ENCODE results near the gene NOP53. TPM values are rescaled to one million over a fixed set of nuclear protein-coding genes. Genes with fewer than 3 reads are reported as not detected.
"Not testable (repeated sequence)": the region's sequence is repeated elsewhere in the genome, so short reads cannot be mapped to it uniquely, and the experiment has no call there.

The NOP53 gene
- total and polyA plus RNA-seq, 12 donors: 131 to 256 (median 188) TPM

DNA sequence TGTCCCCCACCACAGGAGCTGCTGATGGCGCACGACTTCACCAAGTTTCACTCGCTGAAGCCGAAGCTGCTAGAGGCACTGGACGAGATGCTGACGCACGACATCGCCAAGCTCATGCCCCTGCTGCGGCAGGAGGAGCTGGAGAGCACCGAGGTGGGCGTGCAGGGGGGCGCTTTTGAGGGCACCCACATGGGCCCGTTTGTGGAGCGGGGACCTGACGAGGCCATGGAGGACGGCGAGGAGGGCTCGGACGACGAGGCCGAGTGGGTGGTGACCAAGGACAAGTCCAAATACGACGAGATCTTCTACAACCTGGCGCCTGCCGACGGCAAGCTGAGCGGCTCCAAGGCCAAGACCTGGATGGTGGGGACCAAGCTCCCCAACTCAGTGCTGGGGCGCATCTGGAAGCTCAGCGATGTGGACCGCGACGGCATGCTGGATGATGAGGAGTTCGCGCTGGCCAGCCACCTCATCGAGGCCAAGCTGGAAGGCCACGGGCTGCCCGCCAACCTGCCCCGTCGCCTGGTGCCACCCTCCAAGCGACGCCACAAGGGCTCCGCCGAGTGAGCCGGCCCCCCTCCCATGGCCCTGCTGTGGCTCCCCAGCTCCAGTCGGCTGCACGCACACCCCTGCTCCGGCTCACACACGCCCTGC is 4.4 kb upstream of the NOP53 start:
- Histone ChIP-seq H3K4me1 (peaks cover 10 to 40% (median 29%) of the 10 kb centered on the region in 9 donors), H3K4me3 (no peak overlapping the region), H3K27me3 (no peaks in the 10 kb centered on the region), H3K36me3 (peaks cover 0 to 64% (median 31%) of the 10 kb centered on the region in 9 donors), H3K9me3 (no peaks in the 10 kb centered on the region), H3K27ac (peak overlapping the region in 5 of 10 donors; percentile 92 to 97 (median 93))
- DNase-seq (no peak), ATAC-seq (no peak)
- WGBS, 2 donors: 87 to 92% methylated on average over 48 of the region's 48 CpGs
- TF ChIP-seq CTCF (IDR thresholded peaks at IDR 0.05): no peak
- intact Hi-C loops (cut with DNase I): no loop called here

- Histone ChIP-seq H3K27me3 (no peaks in the 10 kb centered on the region), H3K4me1 (peaks cover 16 to 46% (median 36%) of the 10 kb centered on the region in 9 donors), H3K36me3 (peaks cover 0 to 60% (median 26%) of the 10 kb centered on the region in 9 donors), H3K27ac (peak overlapping the region in 9 of 10 donors; percentile 86 to 97 (median 92)), H3K9me3 (no peaks in the 10 kb centered on the region), H3K4me3 (no peak overlapping the region)
- WGBS, 2 donors: 74 to 76% methylated on average over 15 of the region's 15 CpGs
- ATAC-seq: no peak
- DNase-seq: no peak
- no peak for TF ChIP-seq CTCF (IDR thresholded peaks at IDR 0.05)
- intact Hi-C loops (cut with DNase I): loop anchor here in 2 of 10 donors (2.0 kb wide), 2 partner anchors 23 to 29 kb away; partner anchors contain the start of gene EHD2 (in 1 of the 2)
Measured at GRCh38 chr19:47741544-47742140, 3.7 kb upstream of the NOP53 start.

DNA sequence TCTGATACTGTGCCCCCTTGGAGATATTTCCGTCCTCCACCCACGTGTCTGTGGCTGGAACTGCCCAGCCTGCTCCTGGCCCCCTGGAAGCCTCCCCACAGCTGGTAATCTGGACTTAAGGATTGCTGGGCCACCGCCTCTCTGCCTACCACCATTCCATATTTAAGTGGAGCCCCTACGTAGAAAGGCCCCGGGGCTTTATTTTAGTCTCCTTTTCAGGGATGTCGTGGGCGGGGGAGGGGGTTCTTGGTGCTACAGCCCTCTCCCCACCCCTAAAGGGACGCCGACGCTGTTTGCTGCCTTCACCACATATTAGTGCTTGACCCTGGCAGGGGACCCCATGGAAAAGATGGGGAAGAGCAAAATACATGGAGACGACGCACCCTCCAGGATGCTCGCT is 2.7 kb upstream of the NOP53 start:
- Histone ChIP-seq H3K27ac (peak overlapping the region; percentile 86 to 97 (median 92)), H3K36me3 (peaks cover 0 to 61% (median 25%) of the 10 kb centered on the region in 9 donors), H3K4me1 (peaks cover 17 to 54% (median 42%) of the 10 kb centered on the region in 9 donors), H3K27me3 (no peaks in the 10 kb centered on the region), H3K4me3 (peak overlapping the region in 9 of 10 donors; percentile 18 to 56 (median 47)), H3K9me3 (no peaks in the 10 kb centered on the region)
- TF ChIP-seq CTCF (IDR thresholded peaks at IDR 0.05): no peak
- intact Hi-C loops (cut with DNase I): loop anchor here in 7 of 10 donors (1.0 to 2.0 kb wide), 3 partner anchors 24 to 30 kb away; partner anchors contain the start of gene EHD2 (in 7 of the 7)
- ATAC-seq (peak in 3 of 8 donors; percentile 0 to 3 (median 2)), DNase-seq (no peak)
- WGBS, 2 donors: 17 to 23% methylated on average over 13 of the region's 13 CpGs

- DNase-seq: not testable (repeated sequence)
- peaks cover 2 to 61% (median 24%) of the 10 kb centered on the region in 9 donors for H3K36me3 ChIP-seq
- peak overlapping the region; percentile 58 to 86 (median 76) for H3K4me3 ChIP-seq
Measured at GRCh38 chr19:47746129-47746528, 783 bp downstream of the NOP53 start.

More at GRCh38 chr19:47746129-47746528, 783 bp downstream of the NOP53 start:
- peaks cover 17 to 62% (median 42%) of the 10 kb centered on the region in 9 donors for H3K4me1 ChIP-seq
- intact Hi-C loops (cut with DNase I): loop anchor here in 1 of 10 donors (5.0 kb wide), 1 partner anchor 36 kb away; no protein-coding TSS in a partner anchor
- H3K27ac ChIP-seq: peak overlapping the region in 2 of 10 donors; percentile 93 to 99
- ATAC-seq, H3K27me3 ChIP-seq, H3K9me3 ChIP-seq: not testable (repeated sequence)
- 66 to 71% methylated on average over 17 of the region's 17 CpGs for WGBS, 2 donors
